Neural crest cell (in vitro differentiated cells): ENCODE data around the gene MYBL2. TPM values are rescaled to one million over a fixed set of nuclear protein-coding genes. Genes with fewer than 3 reads are reported as not detected.

Experiments used
- DNase-seq: peaks from one replicate; pipeline ENCODE4 v3.0.0; 2021; ENCODE audit warnings: low read depth, mixed read lengths, low spot score
- H3K27ac Mint-ChIP-seq: one replicate; pipeline ENCODE4 v1.8.0; 2021; ENCODE audit warnings: mild to moderate bottlenecking, mixed read lengths; ENCODE audit not compliant: unreplicated experiment
- H3K27me3 Mint-ChIP-seq: 2 replicates; pipeline ENCODE4 v1.8.0; 2021; ENCODE audit warnings: low read depth, mild to moderate bottlenecking, mixed read lengths
- H3K36me3 Mint-ChIP-seq: 2 replicates; pipeline ENCODE4 v1.8.0; 2021; ENCODE audit warnings: low read depth, mild to moderate bottlenecking, mixed read lengths
- H3K4me1 Mint-ChIP-seq: 2 replicates; pipeline ENCODE4 v1.8.0; 2021; ENCODE audit warnings: mixed read lengths
- H3K4me3 Mint-ChIP-seq: one replicate; pipeline ENCODE4 v1.8.0; 2021; ENCODE audit warnings: mild to moderate bottlenecking, mixed read lengths
- H3K9me3 Mint-ChIP-seq: 2 replicates; pipeline ENCODE4 v1.8.0; 2021; ENCODE audit warnings: mixed read lengths
- CTCF ChIP-seq: fragments of 200-600 bp; sonication (generic); conservative IDR thresholded peaks from 2 replicates; pipeline ENCODE4 v1.5.0; 2021; ENCODE audit warnings: antibody characterized with exemption, mild to moderate bottlenecking
- total RNA-seq: library from RNA; stranded (reverse); gene quantifications from 2 replicates; pipeline ENCODE4 v1.2.1, GENCODE V29; 2021

Gene MYBL2
- total RNA-seq, 1 donor from 2014 or later, result 124 TPM

DNA sequence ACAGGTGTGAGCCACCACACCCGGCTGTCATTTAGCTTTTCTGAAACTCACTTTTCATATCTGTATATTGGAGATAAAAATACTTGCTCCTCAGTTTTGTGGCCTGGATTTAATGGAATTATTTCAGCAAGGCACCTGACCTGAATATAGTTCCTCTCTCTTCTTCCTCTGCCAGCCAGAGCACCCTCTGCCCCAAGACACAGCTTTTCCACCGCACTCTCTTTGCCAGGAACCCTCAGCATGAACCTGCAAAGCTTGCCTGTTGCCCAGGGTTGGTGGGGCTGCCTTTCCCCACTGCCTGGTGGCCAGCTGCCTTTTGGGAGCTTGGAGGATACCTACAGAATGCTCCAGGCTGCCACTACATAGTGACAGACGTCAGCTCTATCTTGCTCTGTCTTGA lies 56.8 kb downstream of the MYBL2 start:
- DNase-seq, result no peak
- no peaks in the 10 kb centered on the region for H3K27me3 Mint-ChIP-seq
- no peaks in the 10 kb centered on the region for H3K4me1 Mint-ChIP-seq
- no peak for TF ChIP-seq CTCF
- no peaks in the 10 kb centered on the region for H3K9me3 Mint-ChIP-seq
- H3K36me3 Mint-ChIP-seq, result peaks cover 5% of the 10 kb centered on the region
- H3K27ac Mint-ChIP-seq, result no peak overlapping the region
- no peak overlapping the region for H3K4me3 Mint-ChIP-seq

- no peak for TF ChIP-seq CTCF
- no peak for DNase-seq
- Mint-ChIP-seq H3K27ac (no peak overlapping the region), H3K27me3 (no peaks in the 10 kb centered on the region), H3K4me3 (no peak overlapping the region), H3K36me3 (no peaks in the 10 kb centered on the region), H3K4me1 (no peaks in the 10 kb centered on the region), H3K9me3 (no peaks in the 10 kb centered on the region)
These were observed 57.5 kb downstream of the MYBL2 start for GRCh38 chr20:43724383-43724782.

- TF ChIP-seq CTCF, result no peak
- Mint-ChIP-seq H3K4me3 (no peak overlapping the region), H3K36me3 (no peaks in the 10 kb centered on the region), H3K9me3 (no peaks in the 10 kb centered on the region), H3K27me3 (no peaks in the 10 kb centered on the region), H3K27ac (no peak overlapping the region), H3K4me1 (no peaks in the 10 kb centered on the region)
- no peak for DNase-seq
These were observed 58.8 kb downstream of the MYBL2 start for GRCh38 chr20:43725666-43726065.

GRCh38 chr20:43726333-43726732 lies 59.4 kb downstream of the MYBL2 start:
- no peaks in the 10 kb centered on the region for H3K4me1 Mint-ChIP-seq
- H3K27ac Mint-ChIP-seq, result no peak overlapping the region
- no peak overlapping the region for H3K4me3 Mint-ChIP-seq
- no peak for TF ChIP-seq CTCF
- H3K36me3 Mint-ChIP-seq, result no peaks in the 10 kb centered on the region
- DNase-seq, result no peak
- H3K27me3 Mint-ChIP-seq, result no peaks in the 10 kb centered on the region
- no peaks in the 10 kb centered on the region for H3K9me3 Mint-ChIP-seq

DNA sequence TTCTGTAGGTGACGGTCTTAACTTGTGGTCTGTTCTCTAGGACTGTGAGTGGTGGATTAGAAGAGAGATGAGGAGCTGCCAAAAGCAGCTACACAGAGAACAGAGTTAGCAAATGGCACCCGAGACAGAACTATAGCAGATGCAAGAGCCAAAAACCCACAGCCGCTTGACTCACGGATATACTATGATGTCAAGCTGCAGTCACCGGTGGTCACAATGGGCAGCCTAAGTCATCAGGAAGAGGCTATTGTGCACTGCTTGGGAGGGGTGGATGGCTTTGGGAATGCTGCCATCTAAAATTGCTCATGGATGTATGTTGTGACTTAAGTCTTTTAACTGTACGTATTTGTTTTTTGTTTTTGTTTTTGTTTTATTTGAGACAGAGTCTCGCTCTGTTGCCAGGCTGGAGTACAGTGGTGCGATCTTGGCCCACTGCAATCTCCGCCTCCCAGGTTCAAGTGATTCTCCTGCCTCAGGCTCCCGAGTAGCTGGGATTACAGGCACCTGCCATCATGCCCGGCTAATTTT lies 60.0 kb downstream of the MYBL2 start, which contains the start of gene GTSF1L:
GTSF1L (minus strand) TSS at position 192 of the 528 bp plus-strand sequence. CDS start 308 bp downstream, outside the sequence.
- Mint-ChIP-seq H3K4me1 (no peaks in the 10 kb centered on the region), H3K9me3 (no peaks in the 10 kb centered on the region), H3K27ac (no peak within 1 kb of the TSS), H3K27me3 (no peaks in the 10 kb centered on the region), H3K4me3 (no peak within 1 kb of the TSS), H3K36me3 (no peaks in the 10 kb centered on the region)
- no peak for DNase-seq
- no peak for TF ChIP-seq CTCF
